K562 (cell line): ENCODE data around the gene CREB3L1. TPM values are rescaled to one million over a fixed set of nuclear protein-coding genes. Genes with fewer than 3 reads are reported as not detected.

Experiments
- ARID2 ChIP-seq: fragments of 450-650 bp; IDR thresholded peaks from 2 replicates; pipeline ENCODE4 v1.6.1; 2017; ENCODE audit warnings: antibody characterized with exemption, mild to moderate bottlenecking
- BCL6 ChIP-seq: fragments of 250-450 bp; sonication (Bioruptor Pico); IDR thresholded peaks from 2 replicates; pipeline ENCODE4 v1.4.0; 2020
- BHLHE40 ChIP-seq: IDR thresholded peaks from 2 replicates; pipeline ENCODE4 v1.6.1; 2011; ENCODE audit warnings: low read length, improper control_type of control experiment
- CC2D1A ChIP-seq: fragments of 450-650 bp; IDR thresholded peaks from 2 replicates; pipeline ENCODE4 v1.6.1; 2017; ENCODE audit warnings: mild to moderate bottlenecking
- CREB3 ChIP-seq: fragments of 450-650 bp; conservative IDR thresholded peaks from 2 replicates; pipeline ENCODE4 v1.6.1; 2016; ENCODE audit warnings: missing genetic modification characterization, low read depth, mild to moderate bottlenecking, missing compliant biosample characterization, moderate library complexity
- ESRRA ChIP-seq: fragments of 450-650 bp; IDR thresholded peaks from 2 replicates; pipeline ENCODE4 v1.6.1; 2014; ENCODE audit warnings: low read depth, mild to moderate bottlenecking, moderate library complexity, borderline replicate concordance
- FIP1L1 ChIP-seq: fragments of 200-400 bp; formaldehyde crosslinking; IDR thresholded peaks from 2 replicates; pipeline ENCODE4 v1.6.1; 2018; ENCODE audit warnings: mild to moderate bottlenecking, low read depth, low read length; ENCODE audit not compliant: poor library complexity, severe bottlenecking
- MED1 ChIP-seq: sonication (generic); formaldehyde crosslinking; IDR thresholded peaks from 2 replicates; pipeline ENCODE4 v1.8.1; 2023; ENCODE audit warnings: missing genetic modification reagents, borderline replicate concordance
- ZNF134 ChIP-seq: fragments of 250-450 bp; sonication (Bioruptor Pico); conservative IDR thresholded peaks from 2 replicates; pipeline ENCODE4 v1.4.0; 2020
- ZNF140 ChIP-seq: fragments of 250-450 bp; sonication (Bioruptor Pico); IDR thresholded peaks from 2 replicates; pipeline ENCODE4 v1.8.0; 2021; ENCODE audit warnings: moderate library complexity, mild to moderate bottlenecking, inconsistent platforms
- ZNF408 ChIP-seq: fragments of 250-450 bp; sonication (Bioruptor Pico); IDR thresholded peaks from 2 replicates; pipeline ENCODE4 v1.4.0; 2020; ENCODE audit warnings: low read depth, mild to moderate bottlenecking, moderate library complexity
- ZNF431 ChIP-seq: sonication (generic); formaldehyde crosslinking; IDR thresholded peaks from 2 replicates; pipeline ENCODE4 v1.8.0; 2022; ENCODE audit warnings: mild to moderate bottlenecking, missing genetic modification reagents
- ZNF436 ChIP-seq: fragments of 250-450, 450-650 bp; sonication (Bioruptor Pico); formaldehyde crosslinking; IDR thresholded peaks from 2 replicates; pipeline ENCODE4 v1.7.0; 2020; ENCODE audit warnings: mild to moderate bottlenecking
- ZNF639 ChIP-seq, 2 experiments: fragments of 200-800 bp in 1 of 2; sonication (Bioruptor generic) in 1 of 2; sonication (generic) in 1 of 2; formaldehyde crosslinking in 1 of 2; IDR thresholded peaks in 1 of 2; conservative IDR thresholded peaks in 1 of 2; 2 replicates each; pipeline versions ENCODE4 v1.5.0 to v1.6.1; 2016 to 2020; ENCODE audit warnings: missing compliant biosample characterization in 1 of 2, missing genetic modification characterization in 1 of 2, missing genetic modification reagents in 1 of 2
- polyA plus RNA-seq, 8 experiments: library from polyadenylated mRNA; depleted of rRNA in 4 of 8; stranded (reverse) in 5 of 8; unstranded in 3 of 8; fragments of >200 nt; fragmentation: Nextera tagmentation in 2 of 8; fragmentation: Illumina TruSeq in 1 of 8; extraction: Ambion mirVana in 2 of 8; extraction: Trizol in 1 of 8; gene quantifications; 2 replicates each; pipeline versions ENCODE4 v1.2.1 to v1.2.3, GENCODE V29; 2011 to 2014; ENCODE audit warnings: inconsistent platforms in 1 of 8, missing spikeins in 1 of 8
- total RNA-seq, 7 experiments: library from RNA; depleted of rRNA in 6 of 7; stranded (reverse); fragments of >200 nt in 6 of 7; fragmentation: Illumina TruSeq in 2 of 7; extraction: Trizol in 2 of 7; gene quantifications; 2 replicates each; pipeline versions ENCODE4 v1.2.1 to v1.2.3, GENCODE V29; 2011 to 2021; ENCODE audit warnings: low replicate concordance in 1 of 7
- TF ChIP-seq, protein P1 (sequence below): sonication (generic); formaldehyde crosslinking; IDR thresholded peaks from 2 replicates; pipeline ENCODE4 v1.8.0; 2022; ENCODE audit warnings: missing genetic modification reagents, mild to moderate bottlenecking, moderate library complexity, borderline replicate concordance
- TF ChIP-seq, protein P2 (sequence below): fragments of 250-450 bp; sonication (Bioruptor Pico); IDR thresholded peaks from 2 replicates; pipeline ENCODE4 v1.8.0; 2022; ENCODE audit warnings: moderate library complexity, mild to moderate bottlenecking, inconsistent platforms
- TF ChIP-seq, protein P3 (sequence below): fragments of 450-650 bp; IDR thresholded peaks from 2 replicates; pipeline ENCODE4 v1.6.1; 2016; ENCODE audit warnings: low read depth, mild to moderate bottlenecking, moderate library complexity
- TF ChIP-seq, protein P4 (sequence below): fragments of 150-350 bp; IDR thresholded peaks from 2 replicates; pipeline ENCODE4 v1.6.1; 2014; ENCODE audit warnings: low read depth, mild to moderate bottlenecking, low read length, borderline replicate concordance

CREB3L1 gene
- total and polyA plus RNA-seq, 9 of the 15 experiments (the other 6 are each of a cell fraction or from before 2014, with no cell fraction given), result 1.2 to 27.6 (median 3.7) TPM

DNA sequence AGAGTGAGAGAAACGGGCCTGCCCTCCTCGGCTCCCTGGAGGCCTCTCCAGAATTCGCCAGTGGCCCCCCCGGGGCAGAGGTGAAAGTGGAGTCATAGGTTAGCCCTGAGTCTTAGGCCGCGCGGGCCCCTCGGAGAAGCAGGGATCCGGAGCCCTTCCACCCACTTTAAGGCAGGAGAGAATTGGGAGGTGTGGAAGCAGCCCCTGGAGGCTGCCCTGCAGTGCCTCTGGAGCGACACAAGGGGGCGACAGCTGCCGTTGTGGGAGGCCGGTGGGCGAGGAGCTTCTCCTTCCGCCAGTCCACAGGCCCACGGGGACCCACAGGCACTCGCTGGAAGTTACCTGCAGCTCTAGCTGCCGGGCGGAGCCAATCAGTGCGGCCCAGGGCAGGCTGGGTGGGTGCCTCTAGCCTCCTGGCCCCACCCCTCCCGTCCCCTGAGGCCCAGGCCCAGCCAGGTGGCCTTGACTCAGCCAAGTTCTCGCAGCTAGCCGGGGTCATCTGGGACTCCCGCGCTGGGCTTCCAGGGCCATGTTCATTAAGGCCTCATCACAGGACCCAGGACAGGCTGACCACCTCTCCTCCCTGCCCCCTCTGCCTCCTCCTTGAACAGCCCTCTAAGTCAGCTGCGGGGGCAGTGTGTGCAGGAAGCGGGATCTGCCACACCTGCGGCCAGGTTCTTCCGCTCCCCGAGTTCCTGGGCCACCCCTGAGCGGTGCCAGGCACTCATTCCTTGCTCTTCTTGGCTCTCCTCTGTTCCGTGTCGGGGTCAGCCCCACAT lies 74.8 kb downstream of the CREB3L1 start (continued):
- TF ChIP-seq, protein P1, sequence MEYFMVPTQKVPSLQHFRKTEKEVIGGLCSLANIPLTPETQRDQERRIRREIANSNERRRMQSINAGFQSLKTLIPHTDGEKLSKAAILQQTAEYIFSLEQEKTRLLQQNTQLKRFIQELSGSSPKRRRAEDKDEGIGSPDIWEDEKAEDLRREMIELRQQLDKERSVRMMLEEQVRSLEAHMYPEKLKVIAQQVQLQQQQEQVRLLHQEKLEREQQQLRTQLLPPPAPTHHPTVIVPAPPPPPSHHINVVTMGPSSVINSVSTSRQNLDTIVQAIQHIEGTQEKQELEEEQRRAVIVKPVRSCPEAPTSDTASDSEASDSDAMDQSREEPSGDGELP (CRISPR knock-in tag), result peak; percentile 77
- TF ChIP-seq MED1 (no peak), ZNF436 (CRISPR knock-in tag) (no peak), ZNF408 (CRISPR knock-in tag) (no peak), BCL6 (CRISPR knock-in tag) (no peak), CC2D1A (peak; percentile 47; the same call in 1 of the 2 replicates), ZNF639 (CRISPR knock-in tag; conservative IDR thresholded peaks at IDR 0.05 in 1 of 2, IDR thresholded peaks at IDR 0.05 in 1 of 2) (no peak), ARID2 (no peak), CREB3 (no peak), ZNF140 (CRISPR knock-in tag) (no peak), BHLHE40 (no peak), ZNF431 (CRISPR knock-in tag) (no peak), FIP1L1 (peak; percentile 38), ESRRA (peak; percentile 46; the same call in 1 of the 2 replicates), ZNF134 (CRISPR knock-in tag) (no peak)
- TF ChIP-seq, protein P2, sequence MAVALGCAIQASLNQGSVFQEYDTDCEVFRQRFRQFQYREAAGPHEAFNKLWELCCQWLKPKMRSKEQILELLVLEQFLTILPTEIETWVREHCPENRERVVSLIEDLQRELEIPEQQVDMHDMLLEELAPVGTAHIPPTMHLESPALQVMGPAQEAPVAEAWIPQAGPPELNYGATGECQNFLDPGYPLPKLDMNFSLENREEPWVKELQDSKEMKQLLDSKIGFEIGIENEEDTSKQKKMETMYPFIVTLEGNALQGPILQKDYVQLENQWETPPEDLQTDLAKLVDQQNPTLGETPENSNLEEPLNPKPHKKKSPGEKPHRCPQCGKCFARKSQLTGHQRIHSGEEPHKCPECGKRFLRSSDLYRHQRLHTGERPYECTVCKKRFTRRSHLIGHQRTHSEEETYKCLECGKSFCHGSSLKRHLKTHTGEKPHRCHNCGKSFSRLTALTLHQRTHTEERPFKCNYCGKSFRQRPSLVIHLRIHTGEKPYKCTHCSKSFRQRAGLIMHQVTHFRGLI (CRISPR knock-in tag), result no peak
- TF ChIP-seq, protein P3, sequence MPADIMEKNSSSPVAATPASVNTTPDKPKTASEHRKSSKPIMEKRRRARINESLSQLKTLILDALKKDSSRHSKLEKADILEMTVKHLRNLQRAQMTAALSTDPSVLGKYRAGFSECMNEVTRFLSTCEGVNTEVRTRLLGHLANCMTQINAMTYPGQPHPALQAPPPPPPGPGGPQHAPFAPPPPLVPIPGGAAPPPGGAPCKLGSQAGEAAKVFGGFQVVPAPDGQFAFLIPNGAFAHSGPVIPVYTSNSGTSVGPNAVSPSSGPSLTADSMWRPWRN, result no peak
- TF ChIP-seq, protein P4, sequence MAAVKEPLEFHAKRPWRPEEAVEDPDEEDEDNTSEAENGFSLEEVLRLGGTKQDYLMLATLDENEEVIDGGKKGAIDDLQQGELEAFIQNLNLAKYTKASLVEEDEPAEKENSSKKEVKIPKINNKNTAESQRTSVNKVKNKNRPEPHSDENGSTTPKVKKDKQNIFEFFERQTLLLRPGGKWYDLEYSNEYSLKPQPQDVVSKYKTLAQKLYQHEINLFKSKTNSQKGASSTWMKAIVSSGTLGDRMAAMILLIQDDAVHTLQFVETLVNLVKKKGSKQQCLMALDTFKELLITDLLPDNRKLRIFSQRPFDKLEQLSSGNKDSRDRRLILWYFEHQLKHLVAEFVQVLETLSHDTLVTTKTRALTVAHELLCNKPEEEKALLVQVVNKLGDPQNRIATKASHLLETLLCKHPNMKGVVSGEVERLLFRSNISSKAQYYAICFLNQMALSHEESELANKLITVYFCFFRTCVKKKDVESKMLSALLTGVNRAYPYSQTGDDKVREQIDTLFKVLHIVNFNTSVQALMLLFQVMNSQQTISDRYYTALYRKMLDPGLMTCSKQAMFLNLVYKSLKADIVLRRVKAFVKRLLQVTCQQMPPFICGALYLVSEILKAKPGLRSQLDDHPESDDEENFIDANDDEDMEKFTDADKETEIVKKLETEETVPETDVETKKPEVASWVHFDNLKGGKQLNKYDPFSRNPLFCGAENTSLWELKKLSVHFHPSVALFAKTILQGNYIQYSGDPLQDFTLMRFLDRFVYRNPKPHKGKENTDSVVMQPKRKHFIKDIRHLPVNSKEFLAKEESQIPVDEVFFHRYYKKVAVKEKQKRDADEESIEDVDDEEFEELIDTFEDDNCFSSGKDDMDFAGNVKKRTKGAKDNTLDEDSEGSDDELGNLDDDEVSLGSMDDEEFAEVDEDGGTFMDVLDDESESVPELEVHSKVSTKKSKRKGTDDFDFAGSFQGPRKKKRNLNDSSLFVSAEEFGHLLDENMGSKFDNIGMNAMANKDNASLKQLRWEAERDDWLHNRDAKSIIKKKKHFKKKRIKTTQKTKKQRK, result no peak
